IMR-90 (cell line): ENCODE measurements around the gene GPD1. TPM values are rescaled to one million over a fixed set of nuclear protein-coding genes. Genes with fewer than 3 reads are reported as not detected.

ENCODE experiments used
- ATAC-seq: fragments of 200-7000 bp; cut with Tn5 transposase; 2 replicates; pipeline ENCODE4 v1.9.1; 2020; ENCODE audit warnings: low read depth, mild to moderate bottlenecking, moderate library complexity
- BruUV-seq: library from RNA; stranded (reverse); fragments of 400-500 nt; replicated peaks from 2 replicates; lab custom pipeline; 2021; lab: Mats Ljungman, UMichigan
- CTCF ChIA-PET: fragments of 300-600 bp; formaldehyde crosslinking; extraction: SDS; loops from one replicate; lab custom pipeline; 2021; ENCODE audit warnings: antibody characterized with exemption; lab: Yijun Ruan, JAX
- POLR2A ChIA-PET: fragments of 300-600 bp; sonication (Branson Sonifier 250); formaldehyde crosslinking; loops from one replicate; lab custom pipeline; 2022; ENCODE audit warnings: antibody characterized with exemption; ENCODE audit not compliant: unreplicated experiment; lab: Charles Lee
- DNase-seq: peaks from one replicate; pipeline ENCODE4 v3.0.0; 2013
- H2AFZ ChIP-seq: replicated peaks from 2 replicates; pipeline ENCODE3; 2013; ENCODE audit warnings: low read length, mild to moderate bottlenecking; ENCODE audit not compliant: poor library complexity
- H2AK5ac ChIP-seq: 2 replicates; pipeline ENCODE4 v1.6.1; 2013; ENCODE audit warnings: low read depth, low read length, inconsistent platforms
- H2AK9ac ChIP-seq: replicated peaks from 2 replicates; pipeline ENCODE3; 2013; ENCODE audit warnings: mild to moderate bottlenecking, low read depth, low read length, moderate library complexity; ENCODE audit not compliant: poor library complexity
- H2BK120ac ChIP-seq: 2 replicates; pipeline ENCODE4 v1.6.1; 2013; ENCODE audit warnings: low read depth, low read length, inconsistent platforms
- H2BK15ac ChIP-seq: 3 replicates; pipeline ENCODE4 v1.6.1; 2013; ENCODE audit warnings: low read depth, low read length, inconsistent platforms
- H2BK20ac ChIP-seq: 2 replicates; pipeline ENCODE4 v1.6.1; 2013; ENCODE audit warnings: low read depth, mild to moderate bottlenecking, inconsistent platforms, low read length, moderate library complexity
- H2BK5ac ChIP-seq: 2 replicates; pipeline ENCODE4 v1.6.1; 2013; ENCODE audit warnings: mild to moderate bottlenecking, low read depth, low read length, inconsistent platforms; ENCODE audit not compliant: poor library complexity, severe bottlenecking
- H3K14ac ChIP-seq: replicated peaks from 2 replicates; pipeline ENCODE4 v1.6.1; 2013; ENCODE audit warnings: low read depth, low read length, inconsistent platforms
- H3K18ac ChIP-seq: 2 replicates; pipeline ENCODE4 v1.6.1; 2013; ENCODE audit warnings: low read depth, low read length, control low read depth
- H3K23ac ChIP-seq: 2 replicates; pipeline ENCODE4 v1.6.1; 2013; ENCODE audit warnings: low read depth, low read length, inconsistent platforms
- H3K27ac ChIP-seq: 2 replicates; pipeline ENCODE4 v1.5.1; 2013; ENCODE audit warnings: mild to moderate bottlenecking, control low read depth, low read length; ENCODE audit not compliant: insufficient read depth
- H3K27me3 ChIP-seq: 2 replicates; pipeline ENCODE4 v1.6.1; 2013; ENCODE audit warnings: low read length; ENCODE audit not compliant: control insufficient read depth, insufficient read depth
- H3K36me3 ChIP-seq: 2 replicates; pipeline ENCODE4 v1.6.1; 2013; ENCODE audit warnings: low read length, mixed read lengths; ENCODE audit not compliant: control insufficient read depth, insufficient read depth
- H3K4ac ChIP-seq: 2 replicates; pipeline ENCODE4 v1.6.1; 2013; ENCODE audit warnings: low read depth, low read length, inconsistent platforms
- H3K4me1 ChIP-seq: 2 replicates; pipeline ENCODE4 v1.6.1; 2013; ENCODE audit warnings: low read length, mixed read lengths; ENCODE audit not compliant: control insufficient read depth, insufficient read depth
- H3K4me2 ChIP-seq: 2 replicates; pipeline ENCODE4 v1.6.1; 2013; ENCODE audit warnings: low read depth, mild to moderate bottlenecking, control low read depth, low read length, moderate library complexity
- H3K4me3 ChIP-seq: 2 replicates; pipeline ENCODE4 v1.5.1; 2013; ENCODE audit warnings: low read depth, mild to moderate bottlenecking, control low read depth, low read length, moderate library complexity; ENCODE audit not compliant: insufficient read depth
- H3K56ac ChIP-seq: 2 replicates; pipeline ENCODE4 v1.6.1; 2013; ENCODE audit warnings: low read length, inconsistent platforms; ENCODE audit not compliant: insufficient read depth; ENCODE audit errors: extremely low read depth
- H3K79me1 ChIP-seq, 2 experiments: 2 replicates each; pipeline ENCODE4 v1.6.1; 2013; ENCODE audit warnings: low read length in 2 of 2, inconsistent platforms in 1 of 2, low read depth in 1 of 2
- H3K9ac ChIP-seq: 2 replicates; pipeline ENCODE4 v1.6.1; 2013; ENCODE audit warnings: low read depth, low read length, control low read depth
- H3K9me1 ChIP-seq: 2 replicates; pipeline ENCODE4 v1.6.1; 2013; ENCODE audit warnings: low read length, inconsistent platforms; ENCODE audit not compliant: insufficient read depth
- H3K9me3 ChIP-seq: 2 replicates; pipeline ENCODE4 v1.6.1; 2013; ENCODE audit warnings: low read length; ENCODE audit not compliant: control insufficient read depth, insufficient read depth
- H4K20me1 ChIP-seq: 2 replicates; pipeline ENCODE4 v1.6.1; 2013; ENCODE audit warnings: low read length, inconsistent platforms; ENCODE audit not compliant: insufficient read depth
- H4K5ac ChIP-seq: 2 replicates; pipeline ENCODE4 v1.6.1; 2013; ENCODE audit warnings: mild to moderate bottlenecking, low read depth, low read length, control low read depth
- H4K8ac ChIP-seq, 2 experiments: 2 replicates each; pipeline ENCODE4 v1.6.1; 2013; ENCODE audit warnings: low read depth in 2 of 2, low read length in 2 of 2, control low read depth in 1 of 2, inconsistent platforms in 1 of 2
- H4K91ac ChIP-seq: 2 replicates; pipeline ENCODE4 v1.6.1; 2013; ENCODE audit warnings: low read depth, low read length, inconsistent platforms; ENCODE audit not compliant: insufficient read depth
- CEBPB ChIP-seq: IDR thresholded peaks from 2 replicates; pipeline ENCODE4 v1.6.1; 2012; ENCODE audit warnings: low read depth, low read length, improper control_type of control experiment
- CTCF ChIP-seq: conservative IDR thresholded peaks from 2 replicates; pipeline ENCODE4 v1.5.1; 2012; ENCODE audit warnings: mild to moderate bottlenecking, low read depth, low read length, improper control_type of control experiment
- FOS ChIP-seq: fragments of 150-350 bp; IDR thresholded peaks from 2 replicates; pipeline ENCODE4 v1.6.1; 2016; ENCODE audit warnings: low read depth, low read length
- MAZ ChIP-seq: IDR thresholded peaks from 2 replicates; pipeline ENCODE4 v1.6.1; 2012; ENCODE audit warnings: low read depth, mild to moderate bottlenecking, low read length, improper control_type of control experiment, moderate library complexity, borderline replicate concordance
- RAD21 ChIP-seq: IDR thresholded peaks from 2 replicates; pipeline ENCODE4 v1.6.1; 2012; ENCODE audit warnings: low read length, improper control_type of control experiment
- WGBS, 2 experiments: methylation state at CpG; one replicate each; pipeline versions ENCODE4 v1.1.5 to v1.1.7; 2013; ENCODE audit warnings: missing lambda C conversion rate in 2 of 2; ENCODE audit not compliant: insufficient read length in 1 of 2; ENCODE audit errors: extremely low coverage in 2 of 2; 5-methylcytosine and 5-hydroxymethylcytosine counted together
- dilution Hi-C: fragments of 300-500 bp; cut with HindIII; formaldehyde crosslinking; loops from one replicate; pipeline ENCODE4 v1.14.3; 2018; ENCODE audit warnings: low sequenced_read_pairs; ENCODE audit not compliant: unreplicated experiment
- in situ Hi-C: fragments of 300-500 bp; cut with MboI; formaldehyde crosslinking; loops from 3 replicates; pipeline ENCODE4 v1.14.3; 2019; ENCODE audit warnings: low sequenced_read_pairs, inconsistent platforms, mixed read lengths
- intact Hi-C: fragments of 100-400 bp; cut with micrococcal nuclease; formaldehyde crosslinking; loops from 2 replicates; pipeline ENCODE4 v1.10.0; 2022
- polyA plus RNA-seq, 3 experiments: library from polyadenylated mRNA; depleted of rRNA; stranded (reverse); fragments of >200 nt; gene quantifications; 2 replicates each; pipeline ENCODE4 v1.2.3, GENCODE V29; 2012; ENCODE audit warnings: low replicate concordance in 1 of 3
- total RNA-seq: library from RNA; depleted of rRNA; stranded (reverse); fragments of >200 nt; gene quantifications from 2 replicates; pipeline ENCODE4 v1.2.3, GENCODE V29; 2012

GPD1 gene
- total and polyA plus RNA-seq, 2 of the 4 experiments (the other 2 are of a cell fraction), result 0.05 to 0.18 TPM

GRCh38 chr12:50055831-50056638 is 47.8 kb upstream of the GPD1 start (continued):
- peak; percentile 97 for TF ChIP-seq CTCF

DNA sequence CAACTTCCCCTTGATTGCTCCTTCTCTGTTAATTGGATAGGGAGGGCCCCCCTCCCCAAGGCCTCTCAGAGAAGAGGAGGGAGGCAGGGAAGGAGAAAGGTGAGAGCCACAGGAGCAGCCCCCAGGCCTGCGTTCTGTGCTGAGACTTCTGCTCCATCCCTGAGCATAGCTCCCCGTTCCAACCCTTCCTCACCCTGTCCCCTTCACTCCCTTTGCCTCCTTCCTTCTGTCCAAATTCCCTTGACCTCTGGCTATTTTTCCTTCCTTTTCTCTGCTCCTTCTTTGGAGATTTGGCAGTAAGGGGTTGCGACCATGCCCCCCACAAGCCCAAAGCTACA is 47.2 kb upstream of the GPD1 start:
- H2AK5ac ChIP-seq, result no peak overlapping the region; the same call in 1 of the 2 replicates
- H4K91ac ChIP-seq, result no peak overlapping the region
- H4K20me1 ChIP-seq, result peaks cover 7% of the 10 kb centered on the region; the same call in 1 of the 2 replicates
- intact Hi-C loops, result loop anchor here (1.0 to 2.0 kb wide), 4 partner anchors 82 to 280 kb away; no protein-coding TSS in a partner anchor
- peaks cover 7% of the 10 kb centered on the region for H3K4me1 ChIP-seq
- H3K4me3 ChIP-seq, result peak overlapping the region; percentile 85; the same call in 1 of the 2 replicates
- H3K79me1 ChIP-seq, result no peaks in the 10 kb centered on the region; a peak in 1 of 4 replicates
- dilution Hi-C loops, result no loop called here
- CTCF ChIA-PET, result interaction anchor here (0.6 to 1.8 kb wide), 12 partner anchors 9 to 272 kb away, joined by 3 to 17 read pairs (median 4); no protein-coding TSS in a partner anchor
- H2BK20ac ChIP-seq, result no peak overlapping the region
- no peak overlapping the region for H2BK5ac ChIP-seq
- H3K14ac ChIP-seq, result peak overlapping the region; percentile 10; the same call in 1 of the 2 replicates
- H2AFZ ChIP-seq, result peak overlapping the region; percentile 90
- ATAC-seq (no peak), DNase-seq (no peak)
- peak overlapping the region; percentile 60 for H3K23ac ChIP-seq
- H3K18ac ChIP-seq, result no peak overlapping the region
- POLR2A ChIA-PET, result no interaction called here
- H3K56ac ChIP-seq, result no peak overlapping the region
- no CpG with 5 or more reads among the region's 3 CpGs for WGBS, 2 experiments
- no peak overlapping the region for H2BK120ac ChIP-seq
- 0 out of 2 replicates have a peak, but pooled peaks cover 3% of the 10 kb centered on the region for H3K36me3 ChIP-seq
- H3K27ac ChIP-seq, result no peak overlapping the region
- in situ Hi-C loops, result loop anchor here (5.0 kb wide), 1 partner anchor 84 kb away; the partner anchor contains the start of gene AQP6
- H2AK9ac ChIP-seq, result no peak overlapping the region
- peak overlapping the region; percentile 100 for H3K4me2 ChIP-seq
- H3K4ac ChIP-seq, result 0 out of 2 replicates have a peak overlapping the region, but pooled peaks have one; percentile 22
- H3K9ac ChIP-seq, result peak overlapping the region; percentile 65
- H4K5ac ChIP-seq, result no peak overlapping the region
- BruUV-seq, result no TSS peak
- H2BK15ac ChIP-seq, result no peak overlapping the region
- no peaks in the 10 kb centered on the region for H3K9me3 ChIP-seq
- H4K8ac ChIP-seq, result no peak overlapping the region
- no peak for TF ChIP-seq RAD21
- no peak for TF ChIP-seq CEBPB
- no peak for TF ChIP-seq FOS
- TF ChIP-seq MAZ, result no peak
- TF ChIP-seq CTCF, result no peak
- peaks cover 34% of the 10 kb centered on the region for H3K27me3 ChIP-seq
- H3K9me1 ChIP-seq, result no peaks in the 10 kb centered on the region
